Measurements from ENCODE around the gene PIK3R1.

Gene PIK3R1

GRCh38 chr5:68290847-68291246 lies 75.3 kb downstream of the PIK3R1 start:
- TF ChIP-seq, protein P1, sequence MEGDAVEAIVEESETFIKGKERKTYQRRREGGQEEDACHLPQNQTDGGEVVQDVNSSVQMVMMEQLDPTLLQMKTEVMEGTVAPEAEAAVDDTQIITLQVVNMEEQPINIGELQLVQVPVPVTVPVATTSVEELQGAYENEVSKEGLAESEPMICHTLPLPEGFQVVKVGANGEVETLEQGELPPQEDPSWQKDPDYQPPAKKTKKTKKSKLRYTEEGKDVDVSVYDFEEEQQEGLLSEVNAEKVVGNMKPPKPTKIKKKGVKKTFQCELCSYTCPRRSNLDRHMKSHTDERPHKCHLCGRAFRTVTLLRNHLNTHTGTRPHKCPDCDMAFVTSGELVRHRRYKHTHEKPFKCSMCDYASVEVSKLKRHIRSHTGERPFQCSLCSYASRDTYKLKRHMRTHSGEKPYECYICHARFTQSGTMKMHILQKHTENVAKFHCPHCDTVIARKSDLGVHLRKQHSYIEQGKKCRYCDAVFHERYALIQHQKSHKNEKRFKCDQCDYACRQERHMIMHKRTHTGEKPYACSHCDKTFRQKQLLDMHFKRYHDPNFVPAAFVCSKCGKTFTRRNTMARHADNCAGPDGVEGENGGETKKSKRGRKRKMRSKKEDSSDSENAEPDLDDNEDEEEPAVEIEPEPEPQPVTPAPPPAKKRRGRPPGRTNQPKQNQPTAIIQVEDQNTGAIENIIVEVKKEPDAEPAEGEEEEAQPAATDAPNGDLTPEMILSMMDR (conservative IDR thresholded peaks at IDR 0.05) = no peak
- H3K27ac ChIP-seq = peak overlapping the region; percentile 97

- peak overlapping the region; percentile 97 for H3K27ac ChIP-seq
- TF ChIP-seq, protein P1 (conservative IDR thresholded peaks at IDR 0.05) = no peak
Measured at GRCh38 chr5:68292316-68292715, 76.8 kb downstream of the PIK3R1 start.

DNA sequence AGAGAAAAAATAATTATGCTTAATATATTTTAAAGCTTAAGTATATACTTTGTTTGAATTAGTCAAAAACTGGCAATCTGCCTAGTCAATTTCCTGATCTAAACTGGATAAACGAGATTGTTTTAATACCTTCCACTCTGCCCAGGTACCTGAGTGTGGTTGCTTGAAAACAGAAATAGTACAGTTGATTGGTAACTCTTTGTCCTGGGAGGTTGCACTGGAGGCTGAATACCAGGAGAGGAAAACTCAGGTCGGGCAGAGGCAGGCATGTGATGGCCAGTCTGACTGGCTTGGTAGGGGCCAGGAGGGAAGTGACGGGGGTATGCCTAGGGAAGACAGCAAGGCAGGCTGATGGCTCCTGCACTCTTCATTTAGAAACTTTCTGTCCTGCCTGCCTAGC lies 80.2 kb downstream of the PIK3R1 start:
- H3K27ac ChIP-seq = peak overlapping the region; percentile 79
- TF ChIP-seq, protein P1 (conservative IDR thresholded peaks at IDR 0.05) = no peak

GRCh38 chr5:68296895-68297294 lies 81.3 kb downstream of the PIK3R1 start:
- H3K27ac ChIP-seq = peak overlapping the region; percentile 79
- TF ChIP-seq, protein P1 (conservative IDR thresholded peaks at IDR 0.05) = no peak

DNA sequence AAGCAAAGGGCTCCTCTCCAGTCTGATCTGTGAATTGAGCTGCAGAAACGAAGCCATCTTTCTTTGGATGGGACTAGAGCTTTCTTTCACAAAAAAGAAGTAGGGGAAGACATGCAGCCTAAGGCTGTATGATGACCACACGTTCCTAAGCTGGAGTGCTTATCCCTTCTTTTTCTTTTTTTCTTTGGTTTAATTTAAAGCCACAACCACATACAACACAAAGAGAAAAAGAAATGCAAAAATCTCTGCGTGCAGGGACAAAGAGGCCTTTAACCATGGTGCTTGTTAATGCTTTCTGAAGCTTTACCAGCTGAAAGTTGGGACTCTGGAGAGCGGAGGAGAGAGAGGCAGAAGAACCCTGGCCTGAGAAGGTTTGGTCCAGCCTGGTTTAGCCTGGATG lies 82.1 kb downstream of the PIK3R1 start:
- TF ChIP-seq, protein P1 (conservative IDR thresholded peaks at IDR 0.05) = no peak
- peak overlapping the region; percentile 79; the same call in 1 of the 2 replicates for H3K27ac ChIP-seq

GRCh38 chr5:68298479-68298878 lies 82.9 kb downstream of the PIK3R1 start:
- no peak overlapping the region for H3K27ac ChIP-seq
- TF ChIP-seq, protein P1 (conservative IDR thresholded peaks at IDR 0.05) = no peak

DNA sequence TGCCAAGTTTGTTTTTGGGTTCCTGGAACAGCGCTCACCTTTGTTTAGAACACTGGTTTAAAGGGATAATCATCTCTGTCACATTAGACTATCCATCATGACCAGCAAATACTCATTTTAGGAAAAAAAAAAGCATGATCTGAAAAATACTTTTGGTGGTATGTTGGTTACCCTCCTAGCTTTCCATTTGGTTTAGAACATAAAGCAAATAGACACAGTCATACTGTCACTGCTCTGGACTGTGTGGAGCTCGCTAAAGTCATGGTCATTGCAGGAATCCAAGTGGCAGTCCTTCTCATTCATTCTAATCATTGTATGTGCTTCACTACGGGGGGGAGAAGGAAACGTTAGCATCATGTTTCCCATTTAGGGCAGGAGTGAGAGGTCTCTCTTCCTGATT lies 83.5 kb downstream of the PIK3R1 start:
- TF ChIP-seq, protein P1 (conservative IDR thresholded peaks at IDR 0.05) = no peak

More for the DNA sequence above, 83.5 kb downstream of the PIK3R1 start:
- no peak overlapping the region for H3K27ac ChIP-seq

Measured in VCaP (cell line).